Mucosa of descending colon (tissue), 3 donors: ENCODE measurements around the gene CELF2. TPM values are rescaled to one million over a fixed set of nuclear protein-coding genes. Genes with fewer than 3 reads are reported as not detected.

Experiments
- ATAC-seq: fragments of 200-7000 bp; cut with Tn5 transposase; one replicate; pipeline ENCODE4 v1.9.1; 2020; ENCODE audit warnings: mild to moderate bottlenecking, moderate library complexity
- DNase-seq, 3 donors: peaks; one replicate each; pipeline ENCODE4 v3.0.0-alpha.2; 2020
- H3K36me3 ChIP-seq: fragments of 200-600 bp; one replicate; pipeline ENCODE4 v1.8.0; 2021; ENCODE audit warnings: low read depth, mild to moderate bottlenecking
- H3K4me1 ChIP-seq: fragments of 200-600 bp; one replicate; pipeline ENCODE4 v1.8.0; 2021; ENCODE audit warnings: low read depth, mild to moderate bottlenecking
- H3K4me3 ChIP-seq: fragments of 200-600 bp; one replicate; pipeline ENCODE4 v1.8.0; 2021; ENCODE audit warnings: mild to moderate bottlenecking
- H3K9me3 ChIP-seq: fragments of 200-600 bp; one replicate; pipeline ENCODE4 v1.8.0; 2021; ENCODE audit warnings: mild to moderate bottlenecking
- intact Hi-C, 2 donors: fragments of 100-400 bp; cut with DNase I in 1 of 2; cut with micrococcal nuclease in 1 of 2; formaldehyde crosslinking; loops; one replicate each; pipeline versions ENCODE4 v1.11.0 to v1.11.1; 2022; cut with DNase I, micrococcal nuclease
- total RNA-seq, 3 donors: library from RNA; stranded (reverse); fragmentation: NEBNext Ultra II Directional in 2 of 3; extraction: Animal tissue kit (Norgen Biotek cat#: 25700) in 2 of 3; gene quantifications; one replicate each; pipeline versions ENCODE4 v1.2.1 to v1.2.4, GENCODE V29; 2021 to 2023
- TF ChIP-seq, protein P1 (sequence below): fragments of 200-600 bp; IDR thresholded peaks from one replicate; pipeline ENCODE4 v1.8.0; 2022; ENCODE audit warnings: antibody characterized with exemption, mild to moderate bottlenecking
- donor health status: DM: no; HTN: no; CAD: no; lungs with moderate emphysema.
- donor health status: DM: no; HTN: no; CAD: no.
- donor health status: DM: no; HTN: yes; CAD: no.

CELF2 gene
- total RNA-seq, 3 donors from 2014 or later: 31.4 to 56.5 (median 36.1) TPM

DNA sequence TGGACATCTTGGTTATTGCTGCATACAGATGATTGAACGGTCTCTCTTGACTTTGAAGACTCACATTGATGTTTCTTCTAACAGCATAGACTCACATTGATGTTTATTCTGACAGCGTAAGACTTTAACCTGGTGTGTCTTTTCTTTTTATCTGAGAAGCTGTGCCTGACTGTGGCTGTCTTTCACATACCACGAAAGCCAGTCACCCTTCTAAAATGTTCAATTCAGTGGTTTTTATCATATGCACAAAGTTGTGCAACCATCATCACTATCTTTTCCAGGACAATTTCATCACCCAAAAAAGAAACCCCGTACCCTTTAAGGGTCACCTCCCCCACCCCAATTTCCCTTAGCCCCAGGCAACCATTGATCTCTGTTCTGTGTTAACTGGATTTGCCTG, 24.7 kb downstream of the CELF2 start:
- intact Hi-C loops: no loop called here

DNA sequence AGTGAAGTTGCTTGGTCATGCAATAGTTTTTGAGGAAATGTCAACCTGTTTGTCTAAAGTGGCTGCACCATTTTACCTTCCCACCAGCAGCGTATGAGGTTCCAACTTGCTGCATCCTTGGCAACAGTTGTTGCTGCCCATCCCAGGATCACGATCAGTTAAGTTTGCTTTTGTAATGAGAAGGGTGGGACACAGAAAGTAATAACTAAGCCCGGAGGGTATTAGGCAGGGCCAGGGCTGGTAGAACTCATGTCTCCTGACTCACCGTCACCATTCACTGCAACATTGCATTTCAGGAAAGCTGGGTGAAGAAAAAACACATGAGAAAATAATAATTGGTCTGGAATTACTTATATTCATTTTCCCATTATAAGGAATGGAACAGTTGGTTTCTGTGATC, 25.4 kb downstream of the CELF2 start:
- Histone ChIP-seq H3K36me3 (no peaks in the 10 kb centered on the region), H3K4me1 (peaks cover 3% of the 10 kb centered on the region), H3K4me3 (no peak overlapping the region), H3K9me3 (no peaks in the 10 kb centered on the region)
- intact Hi-C loops: no loop called here
- ATAC-seq (no peak), DNase-seq (no peak)
- TF ChIP-seq, protein P1, sequence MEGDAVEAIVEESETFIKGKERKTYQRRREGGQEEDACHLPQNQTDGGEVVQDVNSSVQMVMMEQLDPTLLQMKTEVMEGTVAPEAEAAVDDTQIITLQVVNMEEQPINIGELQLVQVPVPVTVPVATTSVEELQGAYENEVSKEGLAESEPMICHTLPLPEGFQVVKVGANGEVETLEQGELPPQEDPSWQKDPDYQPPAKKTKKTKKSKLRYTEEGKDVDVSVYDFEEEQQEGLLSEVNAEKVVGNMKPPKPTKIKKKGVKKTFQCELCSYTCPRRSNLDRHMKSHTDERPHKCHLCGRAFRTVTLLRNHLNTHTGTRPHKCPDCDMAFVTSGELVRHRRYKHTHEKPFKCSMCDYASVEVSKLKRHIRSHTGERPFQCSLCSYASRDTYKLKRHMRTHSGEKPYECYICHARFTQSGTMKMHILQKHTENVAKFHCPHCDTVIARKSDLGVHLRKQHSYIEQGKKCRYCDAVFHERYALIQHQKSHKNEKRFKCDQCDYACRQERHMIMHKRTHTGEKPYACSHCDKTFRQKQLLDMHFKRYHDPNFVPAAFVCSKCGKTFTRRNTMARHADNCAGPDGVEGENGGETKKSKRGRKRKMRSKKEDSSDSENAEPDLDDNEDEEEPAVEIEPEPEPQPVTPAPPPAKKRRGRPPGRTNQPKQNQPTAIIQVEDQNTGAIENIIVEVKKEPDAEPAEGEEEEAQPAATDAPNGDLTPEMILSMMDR: no peak

More for the DNA sequence above, 24.7 kb downstream of the CELF2 start:
- TF ChIP-seq, protein P1: no peak
- H3K4me1 ChIP-seq: peaks cover 3% of the 10 kb centered on the region
- no peak for DNase-seq
- no peak overlapping the region for H3K4me3 ChIP-seq
- H3K9me3 ChIP-seq: no peaks in the 10 kb centered on the region
- no peaks in the 10 kb centered on the region for H3K36me3 ChIP-seq
- no peak for ATAC-seq

DNA sequence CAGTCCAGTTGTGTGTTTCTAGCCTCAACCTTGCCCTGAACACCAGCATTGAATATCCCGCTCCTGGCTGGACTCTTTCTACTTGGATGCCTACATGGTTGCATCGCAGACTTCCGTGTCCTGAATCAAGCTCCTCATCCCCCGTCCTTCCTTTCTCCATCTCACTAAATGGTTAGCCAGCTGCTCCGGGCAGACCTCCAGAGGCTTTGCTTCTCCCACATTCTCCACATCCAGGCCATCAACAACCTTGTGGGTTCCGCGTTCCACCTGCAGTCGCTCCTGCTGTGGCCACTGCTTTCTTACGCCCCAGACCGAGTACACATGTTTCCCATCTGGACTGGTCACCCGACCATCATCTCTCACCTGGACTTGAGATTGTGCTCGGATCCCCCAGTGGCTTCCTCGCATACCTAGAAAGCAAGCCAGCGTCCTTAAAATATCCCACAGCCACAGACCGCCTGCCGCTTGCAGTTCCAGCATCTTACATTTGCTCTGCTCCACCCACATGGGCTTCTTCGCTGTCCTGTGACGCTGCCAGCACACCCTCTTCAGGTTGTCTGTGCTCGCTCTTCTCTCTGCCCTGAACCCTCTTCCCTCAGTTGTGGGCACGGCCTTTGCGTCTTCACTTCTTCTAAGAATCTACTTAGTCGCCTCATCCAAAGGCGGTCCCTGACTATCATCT, 25.9 kb downstream of the CELF2 start:
- Histone ChIP-seq H3K36me3 (no peaks in the 10 kb centered on the region), H3K4me1 (peaks cover 3% of the 10 kb centered on the region), H3K4me3 (no peak overlapping the region), H3K9me3 (no peaks in the 10 kb centered on the region)
- DNase-seq (no peak), ATAC-seq (no peak)
- intact Hi-C loops: no loop called here
- TF ChIP-seq, protein P1: no peak

DNA sequence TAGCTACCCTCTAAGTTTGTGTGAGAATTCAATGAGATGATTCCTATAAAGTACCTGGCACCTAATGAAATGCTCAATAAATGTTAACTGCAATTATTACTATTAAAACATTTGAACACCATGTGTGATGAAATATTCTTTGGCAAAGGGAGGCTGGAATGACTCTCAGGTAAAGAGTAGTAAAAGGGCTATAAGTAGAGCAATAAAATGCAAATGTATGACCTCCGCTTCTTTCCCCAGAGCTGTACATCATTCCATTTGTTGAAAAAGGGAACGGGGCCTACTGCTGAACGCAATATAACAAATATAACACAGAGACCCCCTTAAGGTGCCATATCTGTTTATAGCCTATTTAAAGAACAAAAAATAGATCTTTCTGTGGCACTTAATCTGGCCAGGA, 27.8 kb downstream of the CELF2 start:
- Histone ChIP-seq H3K36me3 (no peaks in the 10 kb centered on the region), H3K4me1 (no peaks in the 10 kb centered on the region), H3K9me3 (no peaks in the 10 kb centered on the region), H3K4me3 (no peak overlapping the region)
- peak; percentile 52 for ATAC-seq
- DNase-seq: no peak
- intact Hi-C loops: no loop called here
- TF ChIP-seq, protein P1: no peak

DNA sequence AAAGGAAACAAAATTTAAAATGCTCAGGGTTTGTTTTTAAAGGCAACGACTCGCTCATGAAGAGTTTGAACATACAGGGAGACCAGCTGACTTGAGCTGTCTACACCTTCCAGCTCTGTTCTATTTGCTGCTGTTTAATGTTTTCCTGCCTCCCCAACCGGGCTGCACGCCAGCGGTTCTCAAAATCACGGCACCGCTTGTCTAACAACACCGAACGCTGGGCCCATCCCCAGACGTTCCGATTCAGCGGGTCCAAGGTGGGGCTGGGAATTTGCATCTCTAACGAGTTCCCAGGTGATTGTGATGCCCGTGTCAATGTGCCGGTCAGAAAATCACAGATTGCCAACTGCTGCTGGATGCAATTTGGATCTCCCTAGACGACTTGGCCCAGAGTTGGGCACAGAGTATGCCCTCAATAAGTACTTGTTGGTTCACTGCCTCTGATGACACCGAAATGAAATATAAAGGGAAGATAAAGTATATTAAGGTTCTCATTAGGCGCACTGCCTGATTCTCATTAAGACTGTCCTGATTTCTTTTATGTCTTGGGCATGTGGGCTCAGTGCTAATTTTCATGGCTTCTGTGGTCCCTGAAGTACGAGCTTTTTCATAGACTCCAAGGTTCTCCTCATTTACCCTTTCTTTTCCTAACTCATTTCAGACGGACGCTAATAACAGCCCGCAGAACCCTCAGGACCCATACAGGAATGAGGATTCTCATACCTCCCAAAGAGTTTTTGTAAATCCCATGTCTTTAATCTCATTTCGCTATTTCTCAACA, 28.5 kb downstream of the CELF2 start:
- DNase-seq (no peak), ATAC-seq (peak; percentile 18)
- no peaks in the 10 kb centered on the region for H3K9me3 ChIP-seq
- H3K36me3 ChIP-seq: no peaks in the 10 kb centered on the region
- no peak overlapping the region for H3K4me3 ChIP-seq
- intact Hi-C loops: no loop called here
- TF ChIP-seq, protein P1: no peak
- no peaks in the 10 kb centered on the region for H3K4me1 ChIP-seq
